ENCODE data around the gene TEX261.
"Not testable (repeated sequence)": the region's sequence is repeated elsewhere in the genome, so short reads cannot be mapped to it uniquely, and the experiment has no call there.

Gene TEX261

GRCh38 chr2:70994699-70995425 is at the start of gene TEX261:
Gene TEX261 (minus strand): TSS chr2:70994873. CDS start chr2:70994757, 116 bp downstream.
- H3K9me3 ChIP-seq (ENCODE audit: control insufficient read depth, insufficient read depth, low read length) = no peaks in the 10 kb centered on the region
- no CpG with 5 or more reads among the region's 65 CpGs for WGBS (ENCODE audit: insufficient coverage, insufficient read length)
- H3K36me3 ChIP-seq (ENCODE audit: control insufficient read depth, insufficient read depth, low read length) = no peaks in the 10 kb centered on the region
- H3K4me3 ChIP-seq (ENCODE audit: low read length) = peak within 1 kb of the TSS; percentile 72
- no peak within 1 kb of the TSS for H3K27ac ChIP-seq (ENCODE audit: low read length)
- no peaks in the 10 kb centered on the region for H3K4me1 ChIP-seq (ENCODE audit: control insufficient read depth, insufficient read depth, low read length)
- H3K27me3 ChIP-seq (ENCODE audit: control insufficient read depth, insufficient read depth, low read length) = no peaks in the 10 kb centered on the region
- no peak for DNase-seq (ENCODE audit: low read depth, low spot score)

DNA sequence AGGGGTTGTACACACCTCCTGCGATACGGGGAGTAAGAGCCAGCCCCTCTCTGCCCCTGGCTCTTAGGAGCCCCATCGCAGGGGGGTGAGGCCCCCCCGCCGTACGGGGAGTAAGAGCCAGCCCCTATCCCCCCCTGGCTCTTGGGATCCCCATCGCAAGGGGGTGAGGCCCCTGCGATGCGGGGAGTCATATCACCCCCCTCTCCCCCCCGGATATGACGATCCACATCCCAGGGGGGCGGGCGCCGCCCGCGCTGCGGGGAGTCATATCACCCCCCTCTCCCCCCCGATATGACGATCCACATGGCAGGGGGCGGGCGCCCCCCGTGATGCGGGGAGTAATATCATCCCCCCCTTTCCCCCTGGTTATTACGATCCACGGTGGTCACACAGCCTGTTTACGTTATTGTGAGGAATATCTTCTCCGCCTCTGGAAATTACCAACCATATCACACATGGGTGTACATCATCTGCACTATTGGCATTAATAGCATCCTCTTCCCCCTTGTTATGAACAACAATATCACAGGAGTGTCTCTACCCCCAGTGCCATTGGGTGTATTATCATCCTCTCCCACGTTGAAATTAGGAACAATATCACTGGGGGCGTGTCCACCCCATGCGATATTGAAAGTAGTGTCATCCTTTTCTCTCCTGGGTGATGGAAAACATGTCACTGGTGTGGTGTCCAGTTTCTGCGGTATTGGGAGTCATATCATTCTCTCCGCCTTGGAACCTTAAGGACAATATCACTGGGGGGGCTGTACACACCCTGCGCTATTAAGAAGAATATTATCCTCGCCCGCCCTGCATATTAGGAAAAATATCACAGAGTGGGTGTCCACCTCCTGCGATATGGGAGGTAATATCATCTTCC is 49.1 kb upstream of the TEX261 start:
- H3K4me1 ChIP-seq (ENCODE audit: control insufficient read depth, insufficient read depth, low read length) = no peaks in the 10 kb centered on the region
- H3K27ac ChIP-seq (ENCODE audit: low read length) = no peak overlapping the region
- no peak for DNase-seq (ENCODE audit: low read depth, low spot score)
- H3K36me3 ChIP-seq (ENCODE audit: control insufficient read depth, insufficient read depth, low read length) = no peaks in the 10 kb centered on the region
- no CpG with 5 or more reads among the region's 36 CpGs for WGBS (ENCODE audit: insufficient coverage, insufficient read length)
- no peaks in the 10 kb centered on the region for H3K27me3 ChIP-seq (ENCODE audit: control insufficient read depth, insufficient read depth, low read length)
- H3K4me3 ChIP-seq (ENCODE audit: low read length) = no peak overlapping the region
- no peaks in the 10 kb centered on the region for H3K9me3 ChIP-seq (ENCODE audit: control insufficient read depth, insufficient read depth, low read length)

GRCh38 chr2:71042287-71042686 is 47.6 kb upstream of the TEX261 start:
- H3K9me3 ChIP-seq (ENCODE audit: control insufficient read depth, insufficient read depth, low read length) = no peaks in the 10 kb centered on the region
- WGBS (ENCODE audit: insufficient coverage, insufficient read length) = no CpG with 5 or more reads among the region's 4 CpGs
- H3K27me3 ChIP-seq (ENCODE audit: control insufficient read depth, insufficient read depth, low read length) = no peaks in the 10 kb centered on the region
- H3K4me1 ChIP-seq (ENCODE audit: control insufficient read depth, insufficient read depth, low read length) = no peaks in the 10 kb centered on the region
- H3K36me3 ChIP-seq (ENCODE audit: control insufficient read depth, insufficient read depth, low read length) = no peaks in the 10 kb centered on the region
- DNase-seq (ENCODE audit: low read depth, low spot score) = no peak
- no peak overlapping the region for H3K27ac ChIP-seq (ENCODE audit: low read length)
- H3K4me3 ChIP-seq (ENCODE audit: low read length) = no peak overlapping the region

GRCh38 chr2:71036296-71036695 is 41.6 kb upstream of the TEX261 start:
- DNase-seq (ENCODE audit: low read depth, low spot score); H3K36me3 ChIP-seq (ENCODE audit: control insufficient read depth, insufficient read depth, low read length): not testable (repeated sequence)
- WGBS (ENCODE audit: insufficient coverage, insufficient read length) = no CpG with 5 or more reads among the region's 8 CpGs

DNA sequence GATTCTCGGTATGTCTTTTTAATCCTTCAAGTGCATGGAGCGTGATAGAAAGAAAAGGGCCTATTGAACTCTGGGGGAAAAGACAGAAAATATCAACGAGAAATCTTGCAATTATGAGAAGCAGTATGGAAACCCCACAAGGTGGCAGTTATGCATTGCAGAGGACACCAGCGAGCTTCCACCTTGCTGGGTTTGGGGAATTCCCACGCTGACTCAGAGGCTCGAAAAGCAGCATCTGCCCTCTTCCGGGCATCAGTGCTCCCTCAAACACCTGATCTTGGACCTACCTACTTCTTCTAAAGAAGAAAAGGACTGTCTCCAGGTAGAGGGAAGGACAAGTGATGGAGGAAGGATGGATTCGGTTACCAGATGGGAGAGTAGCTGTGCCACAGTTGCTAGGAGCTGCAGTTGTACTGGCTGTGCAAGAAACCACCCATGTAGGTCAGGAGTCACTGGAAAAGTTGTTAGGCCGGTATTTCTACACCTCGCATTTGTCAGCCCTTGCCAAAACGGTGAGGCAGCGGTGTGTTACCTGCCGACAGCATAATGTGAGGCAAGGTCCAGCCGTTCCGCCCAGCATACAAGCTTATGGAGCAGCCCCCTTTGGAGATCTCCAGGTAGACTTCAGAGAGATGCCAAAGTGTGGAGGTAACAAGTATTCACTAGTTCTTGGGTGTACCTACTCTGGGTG is 29.0 kb upstream of the TEX261 start:
- not testable (repeated sequence) for H3K9me3 ChIP-seq (ENCODE audit: control insufficient read depth, insufficient read depth, low read length); H3K4me1 ChIP-seq (ENCODE audit: control insufficient read depth, insufficient read depth, low read length); H3K36me3 ChIP-seq (ENCODE audit: control insufficient read depth, insufficient read depth, low read length); H3K27ac ChIP-seq (ENCODE audit: low read length); H3K4me3 ChIP-seq (ENCODE audit: low read length); DNase-seq (ENCODE audit: low read depth, low spot score); H3K27me3 ChIP-seq (ENCODE audit: control insufficient read depth, insufficient read depth, low read length)
- no CpG with 5 or more reads among the region's 15 CpGs for WGBS (ENCODE audit: insufficient coverage, insufficient read length)

More at GRCh38 chr2:71036296-71036695, 41.6 kb upstream of the TEX261 start:
- H3K4me1 ChIP-seq (ENCODE audit: control insufficient read depth, insufficient read depth, low read length); H3K4me3 ChIP-seq (ENCODE audit: low read length); H3K27me3 ChIP-seq (ENCODE audit: control insufficient read depth, insufficient read depth, low read length); H3K9me3 ChIP-seq (ENCODE audit: control insufficient read depth, insufficient read depth, low read length); H3K27ac ChIP-seq (ENCODE audit: low read length): not testable (repeated sequence)

- not testable (repeated sequence) for H3K27me3 ChIP-seq (ENCODE audit: control insufficient read depth, insufficient read depth, low read length); H3K4me3 ChIP-seq (ENCODE audit: low read length); H3K4me1 ChIP-seq (ENCODE audit: control insufficient read depth, insufficient read depth, low read length); H3K27ac ChIP-seq (ENCODE audit: low read length); DNase-seq (ENCODE audit: low read depth, low spot score); H3K36me3 ChIP-seq (ENCODE audit: control insufficient read depth, insufficient read depth, low read length); H3K9me3 ChIP-seq (ENCODE audit: control insufficient read depth, insufficient read depth, low read length)
- WGBS (ENCODE audit: insufficient coverage, insufficient read length) = no CpG with 5 or more reads among the region's 14 CpGs
These were observed 26.7 kb upstream of the TEX261 start for GRCh38 chr2:71021394-71021793.

DNA sequence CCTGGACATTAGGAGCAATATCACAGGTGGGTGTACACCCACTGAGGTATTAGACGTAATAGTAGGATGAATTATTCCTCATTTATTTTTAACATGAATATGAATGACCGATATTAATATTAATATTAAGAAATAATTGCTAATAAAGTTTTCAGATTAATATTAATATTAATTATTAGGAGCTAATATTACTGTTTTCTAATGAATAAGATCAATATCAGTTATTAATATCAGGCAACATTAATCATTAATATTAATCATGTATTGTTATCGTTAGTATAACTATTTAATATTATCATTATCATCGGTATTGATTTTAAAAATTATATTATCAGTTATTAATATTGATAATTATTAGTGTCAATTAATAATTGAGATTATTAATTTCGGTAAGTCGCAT is 25.3 kb upstream of the TEX261 start:
- not testable (repeated sequence) for H3K27ac ChIP-seq (ENCODE audit: low read length); H3K4me3 ChIP-seq (ENCODE audit: low read length); H3K4me1 ChIP-seq (ENCODE audit: control insufficient read depth, insufficient read depth, low read length); H3K27me3 ChIP-seq (ENCODE audit: control insufficient read depth, insufficient read depth, low read length); DNase-seq (ENCODE audit: low read depth, low spot score); H3K36me3 ChIP-seq (ENCODE audit: control insufficient read depth, insufficient read depth, low read length); H3K9me3 ChIP-seq (ENCODE audit: control insufficient read depth, insufficient read depth, low read length)
- WGBS (ENCODE audit: insufficient coverage, insufficient read length) = no CpG with 5 or more reads among the region's 6 CpGs

DNA sequence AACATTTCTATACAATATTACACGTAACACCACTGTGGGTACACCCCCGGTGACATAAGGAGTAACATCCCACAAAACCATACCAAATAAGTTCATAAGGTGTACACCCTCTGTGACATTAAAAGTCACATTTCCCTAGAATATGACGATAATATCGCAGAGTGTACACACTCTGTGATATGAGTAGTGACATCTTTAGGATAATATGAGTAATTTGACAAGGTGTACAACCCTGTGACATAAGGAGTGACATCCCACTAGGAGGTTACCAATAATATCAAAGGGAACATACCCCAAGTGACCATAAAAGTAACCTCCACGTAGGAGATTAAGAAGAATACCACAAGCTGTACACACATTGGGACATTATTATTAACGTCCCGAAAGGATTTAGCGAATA is 24.0 kb upstream of the TEX261 start:
- H3K4me3 ChIP-seq (ENCODE audit: low read length) = no peak overlapping the region
- H3K36me3 ChIP-seq (ENCODE audit: control insufficient read depth, insufficient read depth, low read length) = no peaks in the 10 kb centered on the region
- no peaks in the 10 kb centered on the region for H3K9me3 ChIP-seq (ENCODE audit: control insufficient read depth, insufficient read depth, low read length)
- no peaks in the 10 kb centered on the region for H3K4me1 ChIP-seq (ENCODE audit: control insufficient read depth, insufficient read depth, low read length)
- no CpG with 5 or more reads among the region's 8 CpGs for WGBS (ENCODE audit: insufficient coverage, insufficient read length)
- no peak for DNase-seq (ENCODE audit: low read depth, low spot score)
- no peaks in the 10 kb centered on the region for H3K27me3 ChIP-seq (ENCODE audit: control insufficient read depth, insufficient read depth, low read length)
- no peak overlapping the region for H3K27ac ChIP-seq (ENCODE audit: low read length)

- H3K4me1 ChIP-seq (ENCODE audit: control insufficient read depth, insufficient read depth, low read length); H3K4me3 ChIP-seq (ENCODE audit: low read length); DNase-seq (ENCODE audit: low read depth, low spot score); H3K36me3 ChIP-seq (ENCODE audit: control insufficient read depth, insufficient read depth, low read length); H3K27me3 ChIP-seq (ENCODE audit: control insufficient read depth, insufficient read depth, low read length); H3K9me3 ChIP-seq (ENCODE audit: control insufficient read depth, insufficient read depth, low read length); H3K27ac ChIP-seq (ENCODE audit: low read length): not testable (repeated sequence)
- no CpG with 5 or more reads among the region's 6 CpGs for WGBS (ENCODE audit: insufficient coverage, insufficient read length)
These were observed 17.1 kb upstream of the TEX261 start for GRCh38 chr2:71011786-71012185.

DNA sequence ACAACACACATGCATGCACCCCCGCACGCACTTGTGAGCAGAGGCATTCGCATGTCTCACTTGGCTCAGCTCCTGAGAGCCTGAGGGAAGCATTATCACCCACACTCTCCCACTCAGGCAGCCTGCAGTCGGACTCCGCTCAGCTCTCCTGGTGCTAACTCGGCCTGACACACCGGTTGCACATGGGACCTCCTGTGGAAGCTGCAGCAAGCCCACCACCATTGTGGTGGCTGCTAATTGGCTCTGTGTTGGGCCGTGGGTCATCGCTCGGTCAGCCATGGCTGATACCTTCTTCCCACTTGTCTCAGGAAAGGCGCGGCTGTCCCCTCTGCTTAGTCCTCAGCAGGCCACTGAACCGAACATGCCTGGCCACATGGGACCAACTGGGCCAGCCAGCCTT is 13.7 kb upstream of the TEX261 start:
- H3K4me1 ChIP-seq (ENCODE audit: control insufficient read depth, insufficient read depth, low read length) = no peaks in the 10 kb centered on the region
- H3K4me3 ChIP-seq (ENCODE audit: low read length) = no peak overlapping the region
- no peaks in the 10 kb centered on the region for H3K36me3 ChIP-seq (ENCODE audit: control insufficient read depth, insufficient read depth, low read length)
- H3K27ac ChIP-seq (ENCODE audit: low read length) = no peak overlapping the region
- H3K9me3 ChIP-seq (ENCODE audit: control insufficient read depth, insufficient read depth, low read length) = no peaks in the 10 kb centered on the region
- WGBS (ENCODE audit: insufficient coverage, insufficient read length) = no CpG with 5 or more reads among the region's 13 CpGs
- no peaks in the 10 kb centered on the region for H3K27me3 ChIP-seq (ENCODE audit: control insufficient read depth, insufficient read depth, low read length)
- DNase-seq (ENCODE audit: low read depth, low spot score) = no peak

Data from iPS DF 6.9 (cell line).